ENCODE measurements around the gene PKIB. TPM values are rescaled to one million over a fixed set of nuclear protein-coding genes. Genes with fewer than 3 reads are reported as not detected.

The PKIB gene
- total and polyA plus RNA-seq, 10 of the 15 experiments (the other 5 are each of a cell fraction or from before 2014, with no cell fraction given): 0.20 to 1.8 (median 0.87) TPM

DNA sequence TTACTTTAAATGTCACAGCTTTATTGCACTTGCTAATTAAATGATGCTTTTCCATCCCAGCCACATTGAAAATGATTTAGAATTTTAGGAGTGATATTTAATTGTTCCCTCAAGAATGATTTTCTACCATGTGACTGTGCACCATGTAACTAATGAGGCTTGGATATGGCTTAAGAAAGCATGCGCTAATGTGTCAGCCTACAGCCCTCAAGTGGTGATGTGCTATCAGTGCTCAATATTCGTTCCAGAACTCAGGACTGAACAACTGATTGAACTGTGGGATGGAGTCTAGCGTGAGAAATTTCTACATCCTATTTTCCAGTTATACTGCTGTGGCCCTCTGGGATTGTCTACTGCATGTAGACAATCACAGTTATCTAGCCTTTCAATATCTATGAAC, 71.5 kb downstream of the PKIB start (continued):
- TF ChIP-seq, protein P1, sequence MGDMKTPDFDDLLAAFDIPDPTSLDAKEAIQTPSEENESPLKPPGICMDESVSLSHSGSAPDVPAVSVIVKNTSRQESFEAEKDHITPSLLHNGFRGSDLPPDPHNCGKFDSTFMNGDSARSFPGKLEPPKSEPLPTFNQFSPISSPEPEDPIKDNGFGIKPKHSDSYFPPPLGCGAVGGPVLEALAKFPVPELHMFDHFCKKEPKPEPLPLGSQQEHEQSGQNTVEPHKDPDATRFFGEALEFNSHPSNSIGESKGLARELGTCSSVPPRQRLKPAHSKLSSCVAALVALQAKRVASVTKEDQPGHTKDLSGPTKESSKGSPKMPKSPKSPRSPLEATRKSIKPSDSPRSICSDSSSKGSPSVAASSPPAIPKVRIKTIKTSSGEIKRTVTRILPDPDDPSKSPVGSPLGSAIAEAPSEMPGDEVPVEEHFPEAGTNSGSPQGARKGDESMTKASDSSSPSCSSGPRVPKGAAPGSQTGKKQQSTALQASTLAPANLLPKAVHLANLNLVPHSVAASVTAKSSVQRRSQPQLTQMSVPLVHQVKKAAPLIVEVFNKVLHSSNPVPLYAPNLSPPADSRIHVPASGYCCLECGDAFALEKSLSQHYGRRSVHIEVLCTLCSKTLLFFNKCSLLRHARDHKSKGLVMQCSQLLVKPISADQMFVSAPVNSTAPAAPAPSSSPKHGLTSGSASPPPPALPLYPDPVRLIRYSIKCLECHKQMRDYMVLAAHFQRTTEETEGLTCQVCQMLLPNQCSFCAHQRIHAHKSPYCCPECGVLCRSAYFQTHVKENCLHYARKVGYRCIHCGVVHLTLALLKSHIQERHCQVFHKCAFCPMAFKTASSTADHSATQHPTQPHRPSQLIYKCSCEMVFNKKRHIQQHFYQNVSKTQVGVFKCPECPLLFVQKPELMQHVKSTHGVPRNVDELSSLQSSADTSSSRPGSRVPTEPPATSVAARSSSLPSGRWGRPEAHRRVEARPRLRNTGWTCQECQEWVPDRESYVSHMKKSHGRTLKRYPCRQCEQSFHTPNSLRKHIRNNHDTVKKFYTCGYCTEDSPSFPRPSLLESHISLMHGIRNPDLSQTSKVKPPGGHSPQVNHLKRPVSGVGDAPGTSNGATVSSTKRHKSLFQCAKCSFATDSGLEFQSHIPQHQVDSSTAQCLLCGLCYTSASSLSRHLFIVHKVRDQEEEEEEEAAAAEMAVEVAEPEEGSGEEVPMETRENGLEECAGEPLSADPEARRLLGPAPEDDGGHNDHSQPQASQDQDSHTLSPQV (IDR thresholded peaks at IDR 0.05): no peak
- TF ChIP-seq MTA3 (IDR thresholded peaks at IDR 0.05; ENCODE audit: borderline replicate concordance, low read length): no peak
- TF ChIP-seq, protein P2, sequence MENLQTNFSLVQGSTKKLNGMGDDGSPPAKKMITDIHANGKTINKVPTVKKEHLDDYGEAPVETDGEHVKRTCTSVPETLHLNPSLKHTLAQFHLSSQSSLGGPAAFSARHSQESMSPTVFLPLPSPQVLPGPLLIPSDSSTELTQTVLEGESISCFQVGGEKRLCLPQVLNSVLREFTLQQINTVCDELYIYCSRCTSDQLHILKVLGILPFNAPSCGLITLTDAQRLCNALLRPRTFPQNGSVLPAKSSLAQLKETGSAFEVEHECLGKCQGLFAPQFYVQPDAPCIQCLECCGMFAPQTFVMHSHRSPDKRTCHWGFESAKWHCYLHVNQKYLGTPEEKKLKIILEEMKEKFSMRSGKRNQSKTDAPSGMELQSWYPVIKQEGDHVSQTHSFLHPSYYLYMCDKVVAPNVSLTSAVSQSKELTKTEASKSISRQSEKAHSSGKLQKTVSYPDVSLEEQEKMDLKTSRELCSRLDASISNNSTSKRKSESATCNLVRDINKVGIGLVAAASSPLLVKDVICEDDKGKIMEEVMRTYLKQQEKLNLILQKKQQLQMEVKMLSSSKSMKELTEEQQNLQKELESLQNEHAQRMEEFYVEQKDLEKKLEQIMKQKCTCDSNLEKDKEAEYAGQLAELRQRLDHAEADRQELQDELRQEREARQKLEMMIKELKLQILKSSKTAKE (IDR thresholded peaks at IDR 0.05; ENCODE audit: low read depth, poor library complexity, severe bottlenecking): no peak
- TF ChIP-seq PAX8 (IDR thresholded peaks at IDR 0.05): no peak
- no peak for TF ChIP-seq ZNF274 (IDR thresholded peaks at IDR 0.05; ENCODE audit: insufficient read depth, insufficient read length)
- TF ChIP-seq MYC (IDR thresholded peaks at IDR 0.05; ENCODE audit: insufficient read depth, insufficient read length, insufficient replicate concordance, low read length, severe bottlenecking): no peak

All from GM12878 (cell line).